GM12874 (cell line): ENCODE measurements around the gene SLC9A4.

Source experiments
- CTCF ChIP-seq: IDR thresholded peaks from 2 replicates; pipeline ENCODE4 v1.5.1; 2011; ENCODE audit warnings: low read depth, mild to moderate bottlenecking, control low read depth, low read length, moderate library complexity; ENCODE audit not compliant: insufficient read depth

Gene SLC9A4

GRCh38 chr2:102455061-102455670, 17.9 kb upstream of the SLC9A4 start:
- no peak for TF ChIP-seq CTCF

- TF ChIP-seq CTCF, result no peak
Observed at GRCh38 chr2:102460467-102460866, 12.6 kb upstream of the SLC9A4 start.

- no peak for TF ChIP-seq CTCF
Observed at GRCh38 chr2:102461188-102461587, 11.8 kb upstream of the SLC9A4 start.

- no peak for TF ChIP-seq CTCF
Observed at GRCh38 chr2:102463160-102463559, 9.9 kb upstream of the SLC9A4 start.

- TF ChIP-seq CTCF, result no peak
Observed at GRCh38 chr2:102470168-102470567, 2.9 kb upstream of the SLC9A4 start.

GRCh38 chr2:102473631-102474030, 605 bp downstream of the SLC9A4 start:
- no peak for TF ChIP-seq CTCF

GRCh38 chr2:102474785-102475184, 1.8 kb downstream of the SLC9A4 start:
- no peak for TF ChIP-seq CTCF
